ENCODE data around the gene TCFL5. TPM values are rescaled to one million over a fixed set of nuclear protein-coding genes. Genes with fewer than 3 reads are reported as not detected.

TCFL5 gene
- total RNA-seq, 1 experiment from 2014 or later = 23.8 TPM

- no peak overlapping the region for H3K4me3 ChIP-seq (ENCODE audit: low read depth in 2 of 2, low read length in 2 of 2)
- ATAC-seq = no peak
- CTCF ChIA-PET = interaction anchor here (1.1 kb wide), 1 partner anchor 10 kb away, joined by 3 read pairs; no protein-coding TSS in a partner anchor
- H3K9me3 ChIP-seq (ENCODE audit: control insufficient read depth, insufficient read depth, low read depth, low read length) = no peaks in the 10 kb centered on the region
- intact Hi-C loops (cut with micrococcal nuclease; ENCODE audit: unreplicated experiment) = no loop called here
- TF ChIP-seq REST (IDR thresholded peaks at IDR 0.05; ENCODE audit: insufficient read depth in 1 of 2, low read depth in 2 of 2, low read length in 1 of 2) = no peak
- no peak for TF ChIP-seq CTCF (IDR thresholded peaks at IDR 0.05)
- TF ChIP-seq POLR2AphosphoS5 (IDR thresholded peaks at IDR 0.05; ENCODE audit: low read depth, low read length) = no peak
- no peak for TF ChIP-seq SIN3A (IDR thresholded peaks at IDR 0.05; ENCODE audit: borderline replicate concordance, insufficient read depth, low read depth, low read length)
- no peak for TF ChIP-seq TCF7L2 (IDR thresholded peaks at IDR 0.05; ENCODE audit: low read depth, low read length)
- H3K4me1 ChIP-seq (ENCODE audit: control insufficient read depth, insufficient read depth, low read length) = peaks cover 24% of the 10 kb centered on the region
- BruUV-seq (replicated peaks) = no TSS peak
- H3K27ac ChIP-seq (ENCODE audit: low read length) = no peak overlapping the region
- peaks cover 21% of the 10 kb centered on the region for H3K36me3 ChIP-seq (ENCODE audit: control insufficient read depth, insufficient read depth, low read length)
- POLR2A ChIA-PET = no interaction called here
- in situ Hi-C loops (cut with HindIII; ENCODE audit: low pct_unique_long_range_greater_than_20kb, low sequenced_read_pairs) = no loop called here
- DNase-seq (ENCODE audit: low read depth, low spot score) = no peak
- H3K27me3 ChIP-seq (ENCODE audit: control insufficient read depth, insufficient read depth, low read length) = no peaks in the 10 kb centered on the region
Measured at GRCh38 chr20:62898093-62898964, 36.7 kb upstream of the TCFL5 start.

GRCh38 chr20:62897666-62898065 lies 36.0 kb upstream of the TCFL5 start:
- DNase-seq (ENCODE audit: low read depth, low spot score) = no peak
- ATAC-seq = no peak
- H3K27me3 ChIP-seq (ENCODE audit: control insufficient read depth, insufficient read depth, low read length) = no peaks in the 10 kb centered on the region
- H3K4me1 ChIP-seq (ENCODE audit: control insufficient read depth, insufficient read depth, low read length) = peaks cover 24% of the 10 kb centered on the region
- TF ChIP-seq CTCF (IDR thresholded peaks at IDR 0.05) = no peak
- TF ChIP-seq REST (IDR thresholded peaks at IDR 0.05; ENCODE audit: insufficient read depth in 1 of 2, low read depth in 2 of 2, low read length in 1 of 2) = no peak
- no peak for TF ChIP-seq TCF7L2 (IDR thresholded peaks at IDR 0.05; ENCODE audit: low read depth, low read length)
- no peak for TF ChIP-seq POLR2AphosphoS5 (IDR thresholded peaks at IDR 0.05; ENCODE audit: low read depth, low read length)
- no peak for TF ChIP-seq SIN3A (IDR thresholded peaks at IDR 0.05; ENCODE audit: borderline replicate concordance, insufficient read depth, low read depth, low read length)
- H3K36me3 ChIP-seq (ENCODE audit: control insufficient read depth, insufficient read depth, low read length) = peaks cover 18% of the 10 kb centered on the region
- in situ Hi-C loops (cut with HindIII; ENCODE audit: low pct_unique_long_range_greater_than_20kb, low sequenced_read_pairs) (no loop called here), intact Hi-C loops (cut with micrococcal nuclease; ENCODE audit: unreplicated experiment) (no loop called here)
- BruUV-seq (replicated peaks) = no TSS peak
- ChIA-PET CTCF (interaction anchor here (1.1 kb wide), 1 partner anchor 10 kb away, joined by 3 read pairs; no protein-coding TSS in a partner anchor), POLR2A (no interaction called here)
- H3K4me3 ChIP-seq (ENCODE audit: low read depth in 2 of 2, low read length in 2 of 2) = no peak overlapping the region
- no peak overlapping the region for H3K27ac ChIP-seq (ENCODE audit: low read length)
- H3K9me3 ChIP-seq (ENCODE audit: control insufficient read depth, insufficient read depth, low read depth, low read length) = no peaks in the 10 kb centered on the region
